ENCODE measurements around the gene ASB2.
A peak's percentile ranks its signal among the peaks of the same experiment; 100 is the strongest.

Gene ASB2, protein sequence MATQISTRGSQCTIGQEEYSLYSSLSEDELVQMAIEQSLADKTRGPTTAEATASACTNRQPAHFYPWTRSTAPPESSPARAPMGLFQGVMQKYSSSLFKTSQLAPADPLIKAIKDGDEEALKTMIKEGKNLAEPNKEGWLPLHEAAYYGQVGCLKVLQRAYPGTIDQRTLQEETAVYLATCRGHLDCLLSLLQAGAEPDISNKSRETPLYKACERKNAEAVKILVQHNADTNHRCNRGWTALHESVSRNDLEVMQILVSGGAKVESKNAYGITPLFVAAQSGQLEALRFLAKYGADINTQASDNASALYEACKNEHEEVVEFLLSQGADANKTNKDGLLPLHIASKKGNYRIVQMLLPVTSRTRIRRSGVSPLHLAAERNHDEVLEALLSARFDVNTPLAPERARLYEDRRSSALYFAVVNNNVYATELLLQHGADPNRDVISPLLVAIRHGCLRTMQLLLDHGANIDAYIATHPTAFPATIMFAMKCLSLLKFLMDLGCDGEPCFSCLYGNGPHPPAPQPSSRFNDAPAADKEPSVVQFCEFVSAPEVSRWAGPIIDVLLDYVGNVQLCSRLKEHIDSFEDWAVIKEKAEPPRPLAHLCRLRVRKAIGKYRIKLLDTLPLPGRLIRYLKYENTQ

DNA sequence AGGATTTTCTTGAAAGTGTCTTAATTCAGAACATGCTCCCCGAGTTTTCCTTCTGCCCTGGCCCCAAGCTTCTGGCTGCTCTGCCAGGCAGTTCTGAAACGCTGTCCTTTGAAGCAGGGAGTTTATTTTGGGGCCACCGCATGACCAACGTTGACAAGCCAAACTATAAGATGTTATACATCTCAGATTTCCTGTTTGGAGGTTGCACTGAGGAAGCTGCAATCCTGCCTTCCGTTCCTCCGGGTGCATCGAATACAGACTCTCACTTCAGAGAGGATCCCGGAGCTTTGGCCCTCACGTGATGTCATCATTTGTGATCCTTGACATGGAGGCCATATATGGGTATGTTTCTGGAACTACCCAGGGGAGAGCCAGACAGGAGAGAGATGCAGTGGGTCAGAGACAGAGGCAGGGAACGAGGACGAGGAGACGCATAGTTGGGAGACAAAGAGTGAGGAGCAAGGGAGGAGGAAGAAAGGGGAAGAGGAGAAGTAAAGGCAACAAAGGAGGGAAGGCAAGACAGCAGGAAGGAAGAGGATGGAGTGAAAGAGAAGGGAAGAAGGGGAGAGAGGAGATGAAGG, at the start of gene ASB2:
Gene ASB2 (minus strand): TSS at position 94 of the 581 bp plus-strand sequence. CDS start 12,031 bp downstream, outside the sequence.
- no peak for DNase-seq

DNA sequence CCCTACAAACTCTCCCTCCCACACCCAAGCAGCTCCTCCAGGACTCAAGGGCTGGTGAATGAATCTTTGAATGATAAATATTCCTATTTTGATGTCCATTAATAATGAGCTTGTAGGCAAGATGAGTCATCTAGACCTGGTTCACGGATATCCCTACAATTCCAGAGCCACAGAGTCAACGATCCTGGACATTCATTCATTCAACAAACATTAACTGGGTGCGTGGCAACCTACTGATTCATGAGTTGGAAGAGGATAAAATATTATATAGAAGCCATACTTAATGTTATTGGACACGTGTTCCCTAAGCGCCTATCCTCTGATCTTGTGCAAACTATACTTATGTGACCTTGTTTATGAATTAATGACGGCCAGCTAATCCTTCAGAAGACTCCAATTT, 49.4 kb upstream of the ASB2 start:
- no peak for DNase-seq

DNA sequence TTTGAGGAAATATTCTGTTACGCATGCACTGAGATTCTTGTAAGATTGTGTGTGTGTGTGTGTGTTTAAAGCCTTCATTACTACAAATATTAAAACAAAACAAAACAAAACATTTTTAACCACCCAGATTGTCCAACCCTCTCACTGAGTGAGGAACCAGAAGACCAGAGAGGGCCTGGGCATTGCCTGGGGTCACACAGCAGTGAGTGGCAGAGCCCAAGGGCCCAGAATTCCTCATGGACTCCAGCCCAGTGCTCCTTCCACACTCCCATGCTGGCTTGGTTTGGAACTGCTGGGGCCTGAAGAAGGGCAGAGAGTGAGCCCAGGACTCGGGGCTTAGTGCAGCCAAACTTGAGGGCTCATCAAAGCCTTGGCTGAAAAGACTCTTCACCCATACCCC, 48.2 kb upstream of the ASB2 start:
- DNase-seq = no peak

DNA sequence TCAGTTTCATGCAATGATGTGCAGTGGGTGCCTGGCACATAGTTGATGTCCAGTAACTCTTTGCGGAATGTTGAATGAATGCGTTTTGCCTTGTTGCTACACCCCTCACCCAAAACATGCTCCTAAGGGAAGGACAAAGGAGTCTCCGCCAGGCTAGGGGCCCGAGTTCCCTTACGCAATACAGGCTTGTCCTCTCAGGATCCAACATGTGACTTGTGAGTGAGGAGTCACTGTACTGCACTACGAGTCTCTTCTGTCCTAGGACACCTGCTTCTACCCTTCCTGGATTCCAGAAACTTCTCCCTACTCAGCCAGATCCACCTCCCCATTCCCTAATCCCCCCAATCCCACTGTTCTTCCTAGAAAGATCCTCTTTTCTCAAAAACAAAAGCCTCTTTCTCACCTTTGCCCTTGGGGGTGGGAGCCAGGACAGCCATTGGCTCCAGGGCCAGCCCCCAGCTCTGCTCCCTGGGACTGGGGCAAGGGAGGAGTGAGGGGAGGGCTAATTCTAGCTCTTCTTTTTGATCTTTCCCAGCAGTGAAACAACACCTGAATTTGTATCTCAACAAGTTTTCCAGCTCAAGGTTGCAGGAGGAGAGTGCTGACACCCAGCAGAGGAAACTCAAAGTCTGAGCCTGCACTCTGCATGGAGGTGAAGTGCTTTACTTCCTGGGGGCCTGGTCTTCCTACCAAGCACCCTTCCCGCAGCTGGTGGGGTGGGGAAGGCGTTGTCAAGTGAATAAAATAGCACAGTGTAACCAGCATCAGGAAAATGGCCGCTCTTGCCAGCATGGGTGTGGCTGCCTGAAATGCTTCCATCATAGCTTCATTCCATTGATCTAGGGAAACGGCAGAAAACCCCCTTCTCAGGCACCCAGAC, 46.4 kb upstream of the ASB2 start:
- no peak for DNase-seq

DNA sequence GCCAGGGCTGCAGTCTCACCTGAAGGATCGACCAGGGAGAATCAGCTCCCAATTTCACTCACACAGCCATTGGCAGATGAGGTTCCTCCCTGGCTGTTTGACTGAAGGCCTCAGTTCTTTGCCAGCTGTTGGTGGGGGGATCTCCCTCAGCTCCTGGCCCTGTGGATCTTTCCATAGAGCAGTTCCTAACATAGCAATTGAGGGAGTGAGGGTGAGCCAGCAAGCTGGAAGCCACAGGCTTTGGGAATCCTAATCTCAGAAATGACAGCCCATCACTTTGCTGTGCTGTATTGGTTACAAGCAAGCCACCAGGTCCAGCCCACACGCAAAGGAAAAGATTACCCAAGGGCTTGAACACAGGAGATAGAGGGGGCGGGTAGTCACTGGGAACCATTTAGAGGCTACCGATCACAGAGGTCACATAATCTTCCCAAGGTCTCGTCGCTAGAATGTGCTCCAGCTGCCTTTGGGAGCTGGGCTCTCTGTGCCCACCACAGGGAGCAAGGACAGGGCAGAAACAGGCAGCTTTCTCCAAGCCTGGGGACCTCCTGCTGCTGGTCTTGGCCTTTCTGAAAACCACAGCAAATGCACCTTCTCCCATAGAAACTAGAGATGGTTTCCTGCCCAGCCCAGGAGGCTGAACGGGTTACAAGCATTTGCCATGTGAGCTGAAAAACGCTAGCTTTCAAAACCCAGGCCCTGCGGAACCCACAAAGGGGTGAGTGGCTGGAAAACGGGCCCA, 45.2 kb upstream of the ASB2 start:
- DNase-seq = no peak

DNA sequence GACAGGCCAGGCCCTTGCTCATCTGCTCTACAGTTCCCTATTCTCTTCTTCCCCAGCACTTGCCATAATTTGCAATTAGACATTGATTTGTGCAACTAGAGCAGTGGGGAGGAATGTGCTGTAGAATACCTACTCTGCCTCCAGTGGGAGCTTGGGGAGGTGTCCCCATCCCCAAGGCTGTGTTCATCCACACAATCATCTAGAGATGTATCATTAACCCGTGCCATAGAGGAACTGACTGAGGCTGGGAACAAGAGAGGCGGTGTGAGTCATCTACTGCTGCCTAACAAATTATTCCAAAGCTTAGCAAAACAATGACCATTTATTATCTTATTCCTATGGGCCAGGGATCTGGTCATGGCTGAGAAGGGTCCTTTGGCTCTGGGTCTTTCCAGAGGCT, 44.6 kb upstream of the ASB2 start:
- DNase-seq = no peak

DNA sequence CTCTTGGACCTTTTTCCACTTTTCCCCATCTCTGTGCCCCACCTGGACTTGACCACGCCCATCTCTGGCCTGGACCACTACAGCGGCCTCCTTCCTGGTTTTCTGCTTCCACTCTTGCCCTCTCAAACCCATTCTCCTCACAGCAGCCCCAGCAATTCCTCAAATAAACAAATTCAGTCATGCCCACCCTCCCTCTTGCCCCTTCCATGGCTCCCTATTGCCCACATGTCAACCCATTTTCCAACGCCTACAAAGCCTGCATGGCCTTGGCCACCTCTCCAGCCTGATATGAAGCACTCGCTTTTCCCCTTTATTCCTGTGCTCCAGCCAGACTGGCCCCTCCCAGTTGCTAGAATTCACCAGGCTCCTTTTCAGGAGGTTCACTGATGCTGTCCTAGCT, 43.9 kb upstream of the ASB2 start:
- DNase-seq = no peak

DNA sequence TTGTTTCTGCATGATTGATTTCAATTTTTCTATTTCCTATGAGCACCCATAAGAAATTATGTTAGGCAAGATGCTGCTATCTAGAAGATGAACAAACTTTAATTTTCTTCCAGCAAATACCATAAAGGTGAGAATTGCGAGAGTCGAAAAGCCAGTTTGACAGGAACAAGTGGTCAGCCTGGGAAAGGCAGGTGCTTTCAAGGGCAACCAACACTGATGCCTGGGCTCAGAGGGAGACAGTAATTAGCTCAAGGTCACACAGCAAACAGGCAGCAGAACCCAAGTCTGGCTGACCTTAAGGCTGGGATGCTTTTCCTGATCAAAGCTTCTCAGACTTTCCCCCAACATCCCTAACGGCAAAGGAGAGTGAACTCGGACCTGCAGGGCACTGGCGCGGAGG, 43.0 kb upstream of the ASB2 start:
- no peak for DNase-seq

DNA sequence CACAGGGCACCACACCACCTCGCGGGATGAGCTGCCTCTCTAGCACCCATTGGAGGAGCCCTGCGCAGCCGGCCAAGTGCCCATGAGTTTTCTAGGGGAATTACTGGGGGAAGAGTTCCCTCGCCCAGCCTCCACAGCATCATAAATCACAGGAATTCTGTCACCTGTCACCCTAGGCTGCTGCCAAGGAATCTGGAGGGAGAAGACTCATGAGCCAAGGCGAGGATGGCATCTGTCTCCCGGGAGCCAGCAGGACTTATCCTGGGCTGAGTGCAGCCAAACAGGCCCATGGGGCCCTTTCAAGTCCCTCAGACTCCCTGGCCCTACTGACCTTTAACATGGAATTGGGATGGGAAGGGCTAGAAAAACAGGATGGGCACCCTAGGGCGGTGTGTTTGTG, 41.9 kb upstream of the ASB2 start:
- DNase-seq = no peak

DNA sequence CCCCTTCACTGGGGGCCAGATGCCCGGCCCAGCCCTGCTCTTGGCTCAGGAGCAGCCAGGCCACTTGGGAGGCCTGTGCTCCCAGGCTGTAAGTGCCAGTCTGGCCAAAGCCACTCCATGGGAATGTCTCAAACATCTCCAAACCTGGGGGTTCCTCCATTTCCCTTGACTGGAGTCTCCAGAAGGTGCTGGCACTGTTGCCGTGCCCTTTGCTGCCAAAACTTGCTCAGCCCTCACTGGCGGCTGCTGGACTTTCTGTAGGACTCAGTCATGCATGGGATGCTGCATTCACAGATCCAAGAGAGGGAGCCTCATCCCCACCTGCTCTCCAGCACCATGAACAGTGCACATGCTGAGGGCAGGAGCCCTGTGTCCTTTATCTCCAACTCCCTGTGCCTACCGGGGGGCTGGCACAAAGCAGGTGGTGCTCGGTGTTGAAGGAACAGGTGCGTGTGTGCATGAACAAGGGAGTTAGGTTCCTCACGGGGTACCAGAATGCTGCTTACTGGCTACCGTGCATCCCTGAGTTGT, 40.1 kb upstream of the ASB2 start:
- DNase-seq = no peak

DNA sequence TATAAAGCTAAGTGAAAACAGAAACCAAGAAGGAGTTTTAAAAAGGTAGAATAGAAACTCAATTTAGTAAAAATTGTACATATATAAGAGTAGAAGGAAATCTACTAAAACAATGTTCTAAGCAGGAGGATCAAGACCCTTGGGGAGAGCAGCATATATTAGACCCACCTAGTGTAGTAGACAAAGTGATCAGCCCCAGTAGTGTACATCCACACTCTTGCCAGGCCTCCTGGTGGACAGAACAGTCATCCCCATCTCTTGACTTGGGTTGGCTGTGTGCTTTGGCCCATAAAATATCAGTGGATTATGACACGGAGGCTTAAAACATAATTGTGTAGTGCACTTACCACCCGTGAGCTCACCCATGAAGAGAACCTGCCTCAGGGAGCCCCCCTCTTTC, 38.9 kb upstream of the ASB2 start:
- no peak for DNase-seq

DNA sequence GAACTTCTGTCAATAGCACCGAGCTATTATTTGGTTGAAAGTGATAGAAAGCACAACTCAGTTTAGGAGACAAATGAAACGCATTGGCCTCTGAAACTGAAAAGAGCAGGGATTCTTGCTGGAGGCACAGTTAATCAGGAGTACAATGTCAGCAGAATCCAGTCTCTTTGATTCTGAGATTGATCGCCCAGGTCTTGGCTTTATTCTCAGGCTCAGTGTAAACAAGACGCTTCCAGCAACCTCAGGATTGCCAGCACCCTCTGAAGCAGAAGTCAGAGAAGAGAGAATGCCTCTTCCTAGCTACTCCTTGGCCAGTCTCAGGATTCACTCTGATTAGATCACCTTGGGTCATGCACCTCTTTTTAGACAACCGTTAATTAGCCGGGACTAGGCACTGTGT, 38.0 kb upstream of the ASB2 start:
- DNase-seq = no peak

DNA sequence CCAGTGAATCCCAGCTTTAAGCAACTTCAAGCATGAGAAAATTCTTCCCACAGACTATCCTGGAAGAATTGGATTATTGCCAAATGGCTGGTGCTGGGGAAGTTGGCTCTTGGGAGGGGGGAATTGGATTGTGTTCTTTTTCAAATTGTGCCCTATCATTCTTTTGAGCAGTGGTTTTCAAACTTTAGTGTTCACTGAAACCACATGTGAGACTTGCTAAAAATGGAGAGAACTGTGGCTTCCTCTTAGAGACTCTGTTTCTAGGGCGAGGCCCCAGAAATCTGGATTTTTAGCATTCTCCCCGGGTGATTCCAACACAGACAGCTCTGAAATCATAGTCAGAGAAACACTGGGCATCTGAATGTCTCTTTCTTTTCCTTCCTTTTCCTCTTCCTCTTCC, 35.4 kb upstream of the ASB2 start:
- DNase-seq = no peak

DNA sequence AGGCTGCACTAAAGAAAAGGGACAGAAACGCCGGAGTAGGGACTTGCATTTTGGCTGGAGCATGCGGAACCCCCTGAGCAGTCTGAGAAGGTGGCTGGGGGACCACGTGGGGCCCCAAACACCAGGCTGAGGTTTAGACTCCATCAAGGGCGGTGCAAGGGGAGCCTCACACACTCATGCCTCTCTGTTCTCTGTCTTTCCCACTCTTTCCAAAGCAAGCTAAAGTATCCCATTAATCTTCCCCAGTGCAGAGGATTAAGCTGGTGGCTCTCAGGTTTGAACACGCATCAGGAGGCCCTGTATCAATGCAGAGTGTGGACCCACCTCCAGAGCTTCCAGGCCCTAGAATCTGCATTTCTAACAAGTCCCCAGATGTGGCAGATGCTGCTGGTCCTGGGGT, 34.3 kb upstream of the ASB2 start:
- DNase-seq = no peak

DNA sequence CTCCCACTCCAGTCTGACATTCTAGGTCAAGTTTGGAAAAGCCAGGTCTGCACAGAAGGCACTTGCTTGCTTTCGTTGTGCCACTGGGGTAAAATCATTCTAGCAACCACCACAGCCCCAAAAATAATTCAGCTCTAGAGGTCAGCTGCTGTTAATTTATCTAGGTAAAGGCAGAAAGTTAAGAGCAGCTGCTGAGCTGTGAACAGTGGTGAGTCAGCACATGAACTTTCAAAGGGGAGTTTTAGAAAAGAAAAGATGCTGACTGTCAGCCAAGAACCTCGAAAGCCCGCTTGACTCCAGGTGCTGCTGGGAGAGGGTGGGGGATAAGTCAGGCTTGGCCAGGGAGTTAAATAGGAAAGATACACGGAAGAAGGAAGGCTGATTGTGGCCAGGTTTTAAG, 33.4 kb upstream of the ASB2 start:
- DNase-seq = peak; percentile 32

DNA sequence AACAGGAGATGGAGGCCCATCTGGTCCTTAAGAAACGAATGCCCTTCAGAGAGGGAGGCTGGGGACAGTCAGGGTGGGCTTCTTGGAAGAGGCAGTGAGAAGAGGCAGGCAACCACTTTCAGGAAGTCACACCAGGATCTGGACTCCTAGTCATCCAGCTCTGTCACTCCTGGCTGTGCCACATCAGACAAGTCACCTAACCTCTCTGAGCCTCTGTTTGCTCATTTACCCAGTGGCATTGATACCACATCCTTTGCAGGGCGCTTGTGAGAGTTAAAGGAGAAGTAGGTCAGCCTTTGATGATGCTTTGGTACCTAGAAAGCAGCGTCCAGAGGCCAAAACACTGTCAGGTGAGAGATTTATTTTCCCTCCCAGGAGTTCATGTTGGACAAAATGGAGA, 31.9 kb upstream of the ASB2 start:
- no peak for DNase-seq

DNA sequence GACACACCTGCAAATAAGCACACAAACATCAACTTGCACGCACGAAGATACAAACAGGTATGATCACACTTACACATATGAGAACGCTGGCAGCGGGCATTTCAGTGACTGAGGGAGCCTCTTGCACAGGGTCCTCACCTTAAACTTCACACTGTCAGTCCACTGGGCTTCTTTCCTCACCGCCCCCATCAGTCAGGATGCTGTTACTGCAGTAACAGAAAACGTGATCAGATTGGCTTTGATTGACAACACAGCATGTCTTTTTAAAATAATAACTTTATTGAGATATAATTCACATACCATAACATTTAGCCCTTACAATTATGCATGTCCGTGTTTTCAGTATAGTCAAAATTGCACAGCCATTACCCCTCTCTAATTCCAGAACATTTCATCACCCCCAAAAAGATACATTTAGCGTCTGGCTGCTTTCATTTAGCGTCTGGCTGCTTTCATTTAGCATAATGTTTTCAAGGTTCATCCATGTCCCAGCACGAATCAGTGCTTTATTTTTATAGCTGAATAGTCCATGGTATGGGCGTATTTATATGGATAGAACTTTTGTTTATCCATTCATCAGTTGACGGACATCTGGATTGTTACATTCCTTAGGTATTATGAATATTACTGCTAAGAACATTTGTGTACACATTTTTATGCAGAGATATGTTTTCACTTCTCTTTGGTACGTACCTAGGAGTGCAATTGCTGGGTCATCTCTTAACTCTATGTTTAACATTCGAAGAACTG, 29.1 kb upstream of the ASB2 start:
- no peak for DNase-seq

DNA sequence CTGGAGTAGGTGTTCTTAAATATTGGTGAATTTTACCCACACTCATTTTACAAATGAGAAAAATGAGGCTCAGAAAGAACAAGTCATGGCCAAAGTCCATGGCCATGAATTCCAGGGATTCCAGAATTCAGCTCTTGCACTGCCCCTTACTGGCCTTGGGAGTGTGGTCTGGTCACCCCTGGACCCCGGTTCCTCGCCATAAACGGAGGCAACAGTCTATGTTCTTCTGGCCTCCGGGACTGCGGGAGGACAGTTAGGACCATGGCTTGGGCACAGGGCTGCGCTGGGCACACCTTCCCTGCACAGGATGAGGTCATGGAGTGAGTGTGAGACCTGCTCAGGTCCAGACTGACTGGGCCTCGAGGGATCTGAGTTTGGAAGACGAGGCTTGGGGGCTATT, 27.6 kb upstream of the ASB2 start:
- DNase-seq = no peak

DNA sequence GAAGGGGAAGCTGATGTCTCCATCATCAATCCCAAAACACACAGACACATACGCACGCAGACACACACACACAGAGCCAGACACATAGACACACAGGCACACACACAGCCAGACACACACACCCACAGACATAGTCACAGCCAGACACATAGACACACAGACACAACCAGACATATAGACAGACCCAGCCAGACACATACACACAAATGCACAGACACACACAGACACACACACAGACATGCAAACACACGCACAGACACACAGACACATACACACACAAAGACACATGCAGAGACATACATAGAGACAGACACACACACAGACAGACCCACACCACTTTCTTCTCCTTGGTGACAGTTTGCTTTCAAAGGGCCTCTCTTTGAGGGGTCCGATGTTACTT, 27.0 kb upstream of the ASB2 start:
- no peak for DNase-seq

DNA sequence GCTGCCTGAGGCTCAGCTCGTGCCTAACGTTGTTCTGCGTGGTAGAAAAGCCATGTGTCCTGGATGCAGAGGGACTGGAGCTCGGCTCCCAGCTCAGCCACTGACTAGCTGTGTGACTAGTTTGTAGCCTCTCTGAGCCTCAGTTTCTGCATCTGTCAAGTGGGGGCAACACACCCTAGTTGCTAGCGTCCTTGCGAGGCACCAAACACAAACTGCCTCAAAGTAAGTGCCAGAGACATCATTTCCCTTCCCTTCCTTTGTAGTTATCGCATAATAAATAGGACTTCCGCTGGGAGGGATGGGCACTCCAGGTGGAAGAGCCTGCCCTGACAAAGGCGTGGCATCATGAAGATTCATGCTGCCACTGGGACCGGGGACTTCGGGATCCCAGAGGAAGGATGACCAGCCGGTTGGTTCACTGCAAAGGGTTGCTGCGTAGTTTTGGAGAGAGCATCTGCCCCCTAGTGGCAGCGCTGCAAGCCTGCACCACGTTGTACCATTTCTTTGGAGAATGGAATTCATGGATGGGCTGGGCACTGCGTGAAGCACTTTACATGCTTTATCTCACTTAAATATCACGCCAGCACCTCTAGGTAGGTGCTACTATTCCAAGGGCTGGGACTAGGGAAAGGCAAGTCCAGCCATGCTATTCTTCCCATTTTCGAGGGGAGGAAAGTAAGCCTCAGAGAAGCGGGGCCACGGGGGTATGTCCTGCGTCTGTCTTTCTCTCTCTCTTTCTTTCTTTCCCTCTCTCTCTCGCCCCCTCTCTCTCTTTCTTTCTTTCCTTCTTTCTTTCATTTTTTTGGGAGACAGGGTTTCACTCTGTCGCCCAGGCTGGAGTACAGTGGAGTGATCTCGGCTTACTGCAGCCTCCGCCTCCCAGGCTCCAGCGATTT, 25.4 kb upstream of the ASB2 start:
- peak; percentile 56 for DNase-seq

DNA sequence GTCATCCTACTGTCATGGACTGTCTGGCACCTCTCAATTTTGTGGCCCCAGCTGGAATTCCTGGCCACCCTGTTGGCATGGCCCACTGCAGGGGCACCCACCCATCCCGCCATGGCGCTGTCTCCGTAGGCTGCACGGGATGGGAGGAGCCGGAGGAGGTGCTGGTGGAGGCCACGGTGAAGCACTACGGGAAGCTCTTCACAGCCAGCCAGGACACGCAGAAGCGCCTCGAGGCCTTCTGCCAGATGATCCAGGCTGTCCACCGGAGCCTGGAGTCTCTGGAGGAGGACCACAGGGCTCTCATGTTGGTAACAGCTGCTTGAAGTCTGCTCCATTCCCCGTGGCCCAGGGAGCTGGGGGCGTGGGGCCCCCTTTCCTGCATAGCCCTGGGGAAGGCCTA, 24.6 kb upstream of the ASB2 start:
- no peak for DNase-seq

Measured in DMS 273 treated with DMSO at 0.1 percent for 48 hours (cell line).